Measurements from ENCODE around the gene TRIM45. TPM values are rescaled to one million over a fixed set of nuclear protein-coding genes. Genes with fewer than 3 reads are reported as not detected.

TRIM45 gene
- total and polyA plus RNA-seq, 2 of the 4 experiments (the other 2 are of a cell fraction) = 2.0 to 5.1 TPM

DNA sequence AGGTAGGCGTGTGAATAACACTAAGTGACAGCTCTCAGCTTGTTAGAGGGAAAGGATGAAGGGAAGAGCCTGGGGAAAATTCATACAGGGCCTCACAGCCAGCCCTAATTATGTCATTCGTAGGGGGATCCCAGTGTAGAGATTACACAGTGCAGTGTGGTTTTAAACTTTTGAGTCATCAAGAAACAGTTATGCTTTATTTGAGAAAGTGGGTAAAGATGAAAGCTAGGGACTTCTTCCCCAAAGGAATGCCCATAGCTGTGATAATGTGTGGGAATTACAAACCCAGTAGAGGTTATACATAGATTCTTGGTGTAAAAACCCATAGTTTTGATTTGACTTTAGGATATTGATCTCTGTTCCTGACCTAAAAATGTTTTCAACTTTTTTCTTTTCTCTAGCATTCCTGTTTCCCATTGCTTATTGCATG, 59.5 kb downstream of the TRIM45 start:
- H3K23ac ChIP-seq (ENCODE audit: low read depth, low read length) = no peak overlapping the region
- H2BK120ac ChIP-seq (ENCODE audit: low read depth, low read length) = no peak overlapping the region
- H3K27me3 ChIP-seq (ENCODE audit: control insufficient read depth, insufficient read depth, low read length) = no peaks in the 10 kb centered on the region
- H2AK9ac ChIP-seq (replicated peaks; ENCODE audit: low read depth, low read length, poor library complexity) = no peak overlapping the region
- H3K14ac ChIP-seq (replicated peaks; ENCODE audit: low read depth, low read length) = no peak overlapping the region
- H3K79me1 ChIP-seq (ENCODE audit: low read depth in 1 of 2, low read length in 2 of 2) = peaks cover 0 to 11% of the 10 kb centered on the region in 2 experiments; a peak in 2 of 4 replicates
- no TSS peak for BruUV-seq (replicated peaks)
- ChIA-PET CTCF (interaction anchor here (1.4 kb wide), 1 partner anchor 223 kb away, joined by 6 read pairs; no protein-coding TSS in a partner anchor), POLR2A (ENCODE audit: unreplicated experiment) (no interaction called here)
- peaks cover 3% of the 10 kb centered on the region; the same call in 1 of the 2 replicates for H3K9me1 ChIP-seq (ENCODE audit: insufficient read depth, low read length)
- H3K27ac ChIP-seq (ENCODE audit: insufficient read depth, low read length) = no peak overlapping the region
- no peak overlapping the region for H4K91ac ChIP-seq (ENCODE audit: insufficient read depth, low read depth, low read length)
- no peak overlapping the region; the same call in 1 of the 2 replicates for H3K4me2 ChIP-seq (ENCODE audit: low read depth, low read length)
- TF ChIP-seq RAD21 (IDR thresholded peaks at IDR 0.05; ENCODE audit: low read length) (no peak), BHLHE40 (IDR thresholded peaks at IDR 0.05; ENCODE audit: low read depth, low read length) (no peak), FOS (IDR thresholded peaks at IDR 0.05; ENCODE audit: low read depth, low read length) (peak; percentile 24; the same call in 1 of the 2 replicates), CEBPB (IDR thresholded peaks at IDR 0.05; ENCODE audit: low read depth, low read length) (peak; percentile 53; the same call in 1 of the 2 replicates), MAZ (IDR thresholded peaks at IDR 0.05; ENCODE audit: borderline replicate concordance, low read depth, low read length) (no peak), RCOR1 (IDR thresholded peaks at IDR 0.05; ENCODE audit: insufficient replicate concordance, low read length) (no peak), CHD1 (IDR thresholded peaks at IDR 0.05; ENCODE audit: low read depth, low read length) (no peak), POLR2A (IDR thresholded peaks at IDR 0.05; ENCODE audit: low read depth, low read length) (no peak)
- ATAC-seq (ENCODE audit: low read depth) (peak; percentile 9; the same call in 1 of the 2 replicates), DNase-seq (peak; percentile 88)
- no peak overlapping the region for H2AFZ ChIP-seq (replicated peaks; ENCODE audit: low read length, poor library complexity)
- in situ Hi-C loops (cut with MboI; ENCODE audit: low sequenced_read_pairs) (no loop called here), intact Hi-C loops (cut with micrococcal nuclease) (loop anchor here (10.0 kb wide), 2 partner anchors 693 to 863 kb away; partner anchors contain the start of genes GDAP2 and WDR3), dilution Hi-C loops (cut with HindIII; ENCODE audit: low sequenced_read_pairs, unreplicated experiment) (no loop called here)
- no peaks in the 10 kb centered on the region for H4K20me1 ChIP-seq (ENCODE audit: insufficient read depth, low read length)
- no peak overlapping the region for H3K9ac ChIP-seq (ENCODE audit: low read depth, low read length)
- H2BK20ac ChIP-seq (ENCODE audit: low read depth, low read length) = no peak overlapping the region
- no peak overlapping the region for H3K4ac ChIP-seq (ENCODE audit: low read depth, low read length)
- H3K4me1 ChIP-seq (ENCODE audit: control insufficient read depth, insufficient read depth, low read length) = no peaks in the 10 kb centered on the region; the same call in 1 of the 2 replicates
- no peak overlapping the region for H3K4me3 ChIP-seq (ENCODE audit: insufficient read depth, low read depth, low read length)
- no peak overlapping the region for H2AK5ac ChIP-seq (ENCODE audit: low read depth, low read length)
- no peaks in the 10 kb centered on the region for H3K36me3 ChIP-seq (ENCODE audit: control insufficient read depth, insufficient read depth, low read length)
- no peak overlapping the region for H2BK5ac ChIP-seq (ENCODE audit: low read depth, low read length, poor library complexity, severe bottlenecking)
- H3K56ac ChIP-seq (ENCODE audit: extremely low read depth, insufficient read depth, low read length) = no peak overlapping the region
- no peak overlapping the region for H2BK15ac ChIP-seq (ENCODE audit: low read depth, low read length)
- H3K9me3 ChIP-seq (ENCODE audit: control insufficient read depth, insufficient read depth, low read length) = no peaks in the 10 kb centered on the region
- 0% methylated on average over 1 of the region's 2 CpGs; no CpG with 5 or more reads in 1 of the 2 experiments for whole genome bisulfite sequencing, 2 experiments (ENCODE audit: extremely low coverage in 2 of 2, insufficient read length in 1 of 2)
- H4K5ac ChIP-seq (ENCODE audit: low read depth, low read length) = no peak overlapping the region
- no peak overlapping the region for H4K8ac ChIP-seq (ENCODE audit: low read depth in 2 of 2, low read length in 2 of 2)
- no peak overlapping the region for H3K18ac ChIP-seq (ENCODE audit: low read depth, low read length)

Small RNA genes lying within 50 kb of the gene (microRNA-seq; reads per million reads assigned to microRNA genes)
- 18.3 to 34.1 reads per million in 2 experiments for gene MIR942 (ENCODE audit: insufficient read depth in 1 of 2, insufficient read length in 1 of 2, unreplicated experiment in 1 of 2)

Small RNA genes lying within 50 kb of the gene (small RNA-seq; reads per million reads assigned to genes)
- 0.21 to 62.9 (median 45.8) reads per million in 5 experiments for gene MIR942

Other genes starting within 250 kb of the TRIM45 start
- gene PTGFRN, start 211.8 kb downstream of the TRIM45 start, total RNA-seq (2012; rRNA removed) = 0.90 and 1.1 TPM in 2 replicates
- 0.90 and 1.1 TPM in 2 replicates for gene PTGFRN, start 211.8 kb downstream of the TRIM45 start, polyA plus RNA-seq (2012; rRNA removed)
- not detected in 2 replicates for gene CD101, start 120.0 kb downstream of the TRIM45 start, total RNA-seq (2012; rRNA removed)
- not detected in 2 replicates for gene CD101, start 120.0 kb downstream of the TRIM45 start, polyA plus RNA-seq (2012; rRNA removed)
- gene TTF2, start 61.4 kb downstream of the TRIM45 start, total RNA-seq (2012; rRNA removed) = 12.5 and 14.7 TPM in 2 replicates
- gene TTF2, start 61.4 kb downstream of the TRIM45 start, polyA plus RNA-seq (2012; rRNA removed) = 9.6 and 11.5 TPM in 2 replicates
- not detected in 2 replicates for gene VTCN1, start 89.2 kb upstream of the TRIM45 start, total RNA-seq (2012; rRNA removed)
- gene VTCN1, start 89.2 kb upstream of the TRIM45 start, polyA plus RNA-seq (2012; rRNA removed) = not detected in 2 replicates
- 29.4 and 60.8 TPM in 2 replicates for gene MAN1A2, start 245.7 kb upstream of the TRIM45 start, total RNA-seq (2012; rRNA removed)
- gene MAN1A2, start 245.7 kb upstream of the TRIM45 start, polyA plus RNA-seq (2012; rRNA removed) = 12.0 and 12.4 TPM in 2 replicates

Measured in IMR-90 (cell line).